Right renal pelvis (tissue), 4 donors: ENCODE measurements around the gene MAP2K7. TPM values are rescaled to one million over a fixed set of nuclear protein-coding genes. Genes with fewer than 3 reads are reported as not detected.

ENCODE experiments used
- DNase-seq, 4 donors: peaks; one replicate each; pipeline ENCODE4 v3.0.0-alpha.2; 2013; ENCODE audit warnings: low read depth in 4 of 4, low spot score in 3 of 4, missing footprints in 1 of 4
- polyA plus RNA-seq, 4 donors: library from polyadenylated mRNA; unstranded; fragments of 120-200 nt; gene quantifications; one replicate each; pipeline ENCODE4 v1.2.1, GENCODE V29; 2013; ENCODE audit not compliant: insufficient read length in 4 of 4

The MAP2K7 gene
- polyA plus RNA-seq, 4 donors: 25.9 to 35.8 (median 26.2) TPM

DNA sequence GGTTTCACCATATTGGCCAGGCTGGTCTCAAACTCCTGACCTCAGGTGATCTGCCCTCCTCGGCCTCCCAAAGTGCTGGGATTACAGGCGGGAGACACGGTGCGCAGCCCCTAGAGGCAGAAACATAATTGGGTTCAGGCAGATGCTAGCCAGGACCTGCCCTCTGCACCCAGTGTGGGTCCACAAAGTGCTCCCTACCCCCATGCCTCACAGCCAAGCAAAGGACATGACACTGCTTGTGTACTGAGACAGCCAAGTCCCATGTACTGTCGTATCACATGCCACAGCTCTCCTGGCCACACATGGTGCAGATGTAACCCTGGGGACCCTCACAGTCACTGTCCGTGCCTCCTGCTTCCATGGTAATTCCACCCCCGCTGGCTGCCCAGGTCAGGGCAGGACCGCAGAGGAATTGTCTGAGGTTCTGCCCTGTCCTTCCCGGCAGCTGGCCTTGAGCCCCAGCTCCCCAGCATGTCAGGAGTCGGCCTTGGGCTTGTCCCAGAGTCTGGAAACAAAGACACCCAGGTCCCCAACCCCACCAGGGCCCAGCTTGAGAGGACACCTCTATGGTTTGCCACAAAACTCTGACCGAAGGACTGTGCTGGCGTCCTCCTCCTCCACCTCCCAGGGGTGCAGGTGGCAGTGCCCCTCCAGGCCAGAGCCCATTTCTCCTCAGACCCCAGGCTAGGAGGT is 37.1 kb upstream of the MAP2K7 start:
- DNase-seq: no peak

DNA sequence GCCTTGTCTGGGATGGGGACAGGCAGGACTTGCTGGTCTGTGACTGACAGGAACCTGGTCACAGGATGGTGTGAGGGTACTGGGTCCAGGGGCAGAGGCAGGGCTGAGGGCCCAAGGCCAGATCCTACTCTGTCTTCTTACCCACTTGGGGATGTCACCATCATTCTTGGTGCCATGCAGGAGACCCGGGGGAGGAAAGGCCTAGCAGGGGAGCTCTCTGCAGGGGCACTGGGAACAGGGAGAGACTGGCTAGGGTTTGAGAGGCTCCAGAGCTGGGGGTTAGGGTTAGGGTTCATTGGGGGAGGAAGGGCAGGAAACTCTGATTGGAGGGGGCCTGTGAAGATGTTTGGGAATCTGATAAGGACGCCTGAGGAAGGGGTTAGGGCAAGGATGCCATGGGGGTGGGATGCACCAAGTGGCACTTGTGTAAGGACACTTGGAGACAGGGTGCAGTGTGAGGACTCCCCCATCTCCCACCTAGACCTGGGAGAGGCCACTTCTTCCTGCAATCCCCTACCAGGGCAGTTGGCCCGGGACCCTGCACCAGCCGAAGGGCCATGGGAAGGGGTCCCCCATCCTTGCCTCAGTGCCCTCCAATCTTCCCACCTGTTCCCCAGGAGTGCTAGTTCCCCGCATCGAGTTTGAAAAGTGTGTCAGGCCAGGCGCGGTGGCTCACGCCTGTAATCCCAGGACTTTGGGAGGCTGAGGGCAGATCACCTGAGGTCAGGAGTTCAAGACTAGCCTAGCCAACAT is 36.4 kb upstream of the MAP2K7 start:
- DNase-seq: no peak

DNA sequence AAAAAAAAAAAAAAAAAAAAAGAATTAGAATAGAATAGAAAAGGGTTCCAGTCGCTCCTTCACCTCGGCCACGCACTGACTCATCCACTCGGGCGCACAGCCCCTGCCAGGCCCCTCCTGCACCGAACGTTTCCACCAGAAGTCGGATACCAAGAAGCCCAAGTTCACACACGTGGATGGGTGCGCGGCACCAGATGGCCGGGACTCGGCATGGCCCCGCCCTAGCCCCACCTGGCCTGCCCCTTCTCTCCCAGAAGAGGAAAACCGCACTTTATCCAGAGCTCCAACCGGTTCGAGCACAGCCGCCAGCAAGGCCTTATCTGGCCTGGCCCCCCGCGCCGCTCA is 35.4 kb upstream of the MAP2K7 start:
- DNase-seq: no peak

GRCh38 chr19:7868671-7869452 is 34.8 kb upstream of the MAP2K7 start:
- no peak for DNase-seq

GRCh38 chr19:7869453-7869909 is 34.2 kb upstream of the MAP2K7 start:
- no peak for DNase-seq

DNA sequence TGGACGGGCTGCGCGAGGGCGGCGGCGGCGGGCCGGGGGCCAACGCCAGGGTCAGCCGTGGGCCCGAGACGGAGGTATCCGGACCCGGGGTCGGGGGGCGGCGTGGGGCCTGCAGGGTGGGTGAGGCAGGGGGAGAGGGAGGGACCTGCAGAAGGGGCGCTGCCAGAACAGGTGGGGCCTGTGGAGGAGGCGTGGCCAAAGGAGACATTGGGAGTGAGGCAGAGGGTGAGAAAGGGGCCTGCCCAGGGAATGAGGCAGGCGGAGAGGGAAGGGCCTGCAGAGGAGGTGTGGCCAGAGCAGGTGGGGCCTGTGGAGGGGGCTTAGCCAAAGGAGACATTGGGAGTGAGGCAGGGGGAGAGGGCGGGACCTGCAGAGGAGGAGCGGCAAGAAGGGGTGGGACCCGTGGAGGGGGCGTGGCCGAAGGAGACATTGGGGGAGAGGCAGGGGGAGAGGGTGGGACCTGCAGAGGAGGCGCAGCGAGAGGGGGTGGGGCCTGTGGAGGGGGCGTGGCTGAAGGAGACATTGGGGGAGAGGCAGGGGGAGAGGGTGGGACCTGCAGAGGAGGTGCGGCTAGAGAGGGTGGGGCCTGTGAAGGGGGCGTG is 33.7 kb upstream of the MAP2K7 start:
- DNase-seq: no peak

DNA sequence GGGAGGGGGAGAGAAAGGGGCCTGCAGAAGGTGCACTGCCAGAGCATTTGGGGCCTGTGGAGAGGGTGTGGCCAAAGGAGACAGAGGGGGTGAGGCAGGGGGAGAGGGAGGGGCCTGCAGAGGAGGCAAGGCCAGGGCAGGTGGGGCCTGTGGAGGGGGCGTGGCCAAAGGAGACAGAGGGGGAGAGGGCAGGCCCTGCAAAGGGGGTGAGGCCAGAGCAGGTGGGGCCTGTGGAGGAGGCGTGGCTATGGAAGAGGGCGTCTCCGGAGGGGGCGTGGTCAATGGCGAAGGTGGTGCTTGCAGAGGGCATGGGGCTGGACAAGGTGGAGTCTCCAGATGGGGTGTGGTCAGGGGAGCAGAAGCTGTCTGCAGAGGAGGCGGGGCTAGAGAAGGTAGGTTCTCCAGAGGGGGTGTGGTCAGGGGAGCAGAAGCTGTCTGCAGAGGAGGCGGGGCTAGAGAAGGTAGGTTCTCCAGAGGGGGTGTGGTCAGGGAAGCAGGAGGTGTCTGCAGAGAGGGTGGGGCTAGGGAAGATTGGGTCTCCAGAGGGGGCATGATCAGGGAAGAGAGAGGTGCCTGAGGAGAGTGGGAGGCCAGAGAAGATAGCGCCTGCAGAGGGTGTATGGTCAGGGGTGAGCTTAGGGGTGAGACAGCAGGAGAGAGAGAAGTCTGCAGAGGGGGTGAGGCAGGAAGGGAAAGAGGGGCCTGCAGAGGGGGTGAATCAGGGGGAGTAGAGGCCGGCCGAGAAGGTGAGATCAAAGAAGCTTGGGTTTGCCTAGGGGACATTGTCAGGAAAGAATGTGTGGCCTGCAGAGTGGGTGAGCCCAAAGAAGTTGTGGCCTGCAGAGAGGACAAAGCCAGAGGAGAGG is 32.9 kb upstream of the MAP2K7 start:
- DNase-seq: no peak

DNA sequence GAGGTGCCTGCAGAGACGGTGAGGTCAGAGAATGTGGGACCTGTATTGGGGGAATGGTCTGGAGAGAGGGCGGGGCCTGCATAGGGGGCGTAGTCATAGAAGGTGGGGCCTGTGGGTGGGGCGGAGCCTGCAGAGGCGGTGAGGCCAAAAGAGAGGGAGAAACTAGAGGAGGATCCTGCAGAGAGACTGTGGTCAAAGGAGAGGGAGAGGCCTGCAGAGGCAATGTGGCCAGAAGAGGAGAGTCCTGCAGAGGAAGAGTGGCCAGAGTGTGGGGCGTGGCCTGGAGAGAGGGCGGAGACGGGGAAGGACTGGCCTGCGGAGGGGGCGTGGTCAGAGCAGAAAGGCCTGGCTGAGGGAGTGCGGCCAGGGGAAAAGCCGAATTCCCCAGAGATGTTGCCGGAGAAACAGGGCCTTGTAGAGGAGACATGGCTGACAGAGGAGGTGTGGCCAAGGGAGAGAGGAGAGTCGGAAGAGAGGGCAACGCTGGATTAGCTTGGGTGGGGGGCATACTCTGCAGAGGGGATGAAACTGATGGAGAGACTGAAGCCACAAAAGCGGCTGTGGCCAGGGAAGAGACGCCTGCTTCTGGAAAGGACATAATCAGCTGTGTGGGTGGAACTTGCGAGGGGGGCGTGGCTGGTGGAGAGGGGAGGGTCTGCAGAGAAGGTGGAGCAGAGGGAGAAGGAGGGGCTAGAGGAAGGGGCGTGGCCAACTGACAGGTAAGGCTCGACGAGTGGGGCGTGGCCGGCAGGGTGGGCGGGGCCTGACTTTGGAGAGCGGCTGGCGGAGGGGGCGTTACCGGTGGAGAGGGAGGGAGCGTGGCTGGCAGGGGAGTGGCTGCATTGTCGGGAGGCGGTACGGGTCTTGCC is 32.0 kb upstream of the MAP2K7 start:
- no peak for DNase-seq

DNA sequence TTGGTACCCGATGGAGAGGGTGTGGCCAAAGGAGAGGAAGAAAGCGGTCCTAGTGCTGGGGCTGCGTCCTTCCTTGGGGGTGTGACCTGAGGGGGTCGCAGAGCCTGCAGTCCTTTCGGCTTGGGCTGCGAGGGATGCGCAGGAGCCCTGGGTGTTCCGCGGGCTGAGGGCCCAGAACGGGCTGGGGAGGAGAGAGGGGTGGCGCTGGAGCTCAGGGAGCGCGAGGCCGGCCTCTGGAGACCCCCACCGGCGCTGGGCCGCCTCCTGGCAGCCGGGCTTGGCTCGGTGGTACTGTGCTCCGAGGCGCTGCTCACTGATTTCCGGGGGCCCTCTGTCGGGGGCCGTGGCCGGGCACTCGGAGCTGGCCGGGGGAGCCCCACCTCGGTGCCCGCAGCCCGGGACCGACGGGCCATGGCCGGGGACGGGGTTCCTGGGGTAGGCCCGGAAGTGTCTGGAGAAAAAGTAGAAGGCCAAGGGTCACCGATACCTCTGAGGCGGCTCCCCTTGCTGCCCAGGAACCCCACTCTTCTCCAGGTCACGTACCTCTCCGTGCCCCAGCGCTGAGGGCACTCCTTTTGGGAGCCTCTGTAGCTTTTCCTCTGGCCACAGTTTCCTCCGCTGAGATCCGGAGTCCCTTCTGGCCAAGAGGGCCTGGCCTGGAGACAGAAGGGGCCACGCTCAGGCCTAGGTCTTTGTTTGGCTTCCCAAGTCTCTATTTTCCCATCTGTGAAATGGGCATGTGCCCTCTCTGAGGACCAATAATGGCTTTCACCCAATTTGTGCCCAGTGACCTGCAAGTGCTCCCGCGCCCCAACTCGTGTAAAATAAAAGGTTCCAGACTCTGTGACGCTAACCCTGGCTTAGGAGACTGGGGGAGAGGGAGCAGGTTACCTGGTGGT is 31.1 kb upstream of the MAP2K7 start:
- DNase-seq: no peak

DNA sequence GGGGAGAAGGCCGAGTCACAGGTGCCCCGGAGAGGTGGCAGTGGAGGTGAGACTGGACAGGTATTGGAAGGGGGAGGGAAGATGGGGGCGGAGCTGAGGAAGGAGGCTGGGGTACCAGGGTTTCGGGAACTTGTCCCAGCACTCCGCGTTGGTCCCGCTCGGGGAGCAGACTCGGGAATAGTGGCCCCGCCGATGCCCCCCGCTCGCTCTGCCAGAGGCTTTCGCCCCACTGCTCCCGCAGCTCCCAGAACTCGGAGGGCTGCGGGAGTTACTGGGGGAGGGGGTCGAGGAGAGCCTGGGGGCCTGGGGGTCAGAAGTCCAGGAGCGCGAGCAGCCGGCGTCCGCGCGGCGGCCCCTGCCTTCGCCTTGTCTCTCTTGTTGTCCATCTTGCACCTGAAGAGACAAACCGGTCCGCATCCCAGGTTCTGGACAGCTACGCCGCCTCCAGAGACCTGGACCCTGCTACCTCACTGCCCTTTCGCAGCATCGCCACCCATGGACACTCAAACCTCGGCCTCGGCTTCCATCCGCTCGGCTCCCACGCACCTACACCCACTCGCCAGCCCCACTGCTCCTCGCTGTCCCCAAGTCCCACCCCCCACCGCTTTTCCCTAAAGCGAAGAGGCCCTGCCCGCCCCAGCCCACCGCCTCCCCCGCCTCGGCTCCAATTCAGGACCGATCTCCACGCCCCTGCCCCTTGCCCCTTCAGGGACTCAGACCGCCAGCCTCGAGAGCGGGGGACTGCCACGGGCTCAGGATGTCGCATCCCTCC is 30.2 kb upstream of the MAP2K7 start:
- no peak for DNase-seq

GRCh38 chr19:7874076-7874896 is 29.4 kb upstream of the MAP2K7 start, which contains the start of gene PRR36:
TSS of gene PRR36 (minus strand) at chr19:7874390. CDS start at chr19:7873689, 701 bp downstream.
- DNase-seq: no peak

DNA sequence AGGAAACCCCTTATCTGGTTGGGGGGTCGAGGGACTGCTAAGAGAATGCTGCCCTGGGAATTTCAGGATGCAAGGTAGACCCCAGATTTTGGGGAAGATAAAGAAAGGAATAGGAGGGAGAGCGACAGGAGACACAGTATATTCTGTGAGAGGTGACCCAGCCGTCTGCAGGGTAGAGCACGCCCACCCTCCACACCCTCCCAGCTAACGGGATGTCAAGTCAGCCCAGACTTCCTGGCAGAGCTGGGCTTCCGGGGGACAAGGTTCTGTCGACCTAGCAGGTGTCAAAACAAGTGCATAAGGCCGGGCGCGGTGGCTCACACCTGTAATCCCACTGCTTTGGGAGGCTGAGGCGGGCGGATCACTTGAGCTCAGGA is 28.8 kb upstream of the MAP2K7 start:
- no peak for DNase-seq

DNA sequence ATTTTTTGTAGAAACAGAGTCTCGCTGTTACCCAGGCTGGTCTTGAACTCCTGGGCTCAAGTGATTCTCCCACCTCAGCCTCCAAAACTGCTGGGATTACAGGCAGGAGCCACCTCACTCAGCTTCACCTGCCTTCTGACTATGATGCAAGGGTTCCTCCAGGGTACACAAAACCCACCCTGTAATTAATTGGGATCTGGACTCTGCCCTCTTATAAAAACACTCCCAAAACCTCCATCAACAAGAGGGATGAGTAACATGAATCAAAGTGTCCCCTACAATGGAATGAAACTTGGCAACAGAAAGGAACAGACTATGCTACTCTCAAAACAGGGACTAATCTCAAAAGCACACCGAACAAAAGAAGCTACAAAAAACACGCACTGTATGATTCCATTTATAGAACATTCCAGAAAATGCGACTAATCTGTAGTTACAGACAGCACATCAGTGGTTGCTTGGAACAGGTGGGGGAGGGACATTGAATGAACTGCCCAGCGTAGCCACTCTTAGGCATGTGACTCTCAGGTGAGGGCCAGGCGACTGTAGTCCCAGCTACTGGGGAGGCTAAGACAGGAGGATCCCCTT is 26.3 kb upstream of the MAP2K7 start:
- no peak for DNase-seq

DNA sequence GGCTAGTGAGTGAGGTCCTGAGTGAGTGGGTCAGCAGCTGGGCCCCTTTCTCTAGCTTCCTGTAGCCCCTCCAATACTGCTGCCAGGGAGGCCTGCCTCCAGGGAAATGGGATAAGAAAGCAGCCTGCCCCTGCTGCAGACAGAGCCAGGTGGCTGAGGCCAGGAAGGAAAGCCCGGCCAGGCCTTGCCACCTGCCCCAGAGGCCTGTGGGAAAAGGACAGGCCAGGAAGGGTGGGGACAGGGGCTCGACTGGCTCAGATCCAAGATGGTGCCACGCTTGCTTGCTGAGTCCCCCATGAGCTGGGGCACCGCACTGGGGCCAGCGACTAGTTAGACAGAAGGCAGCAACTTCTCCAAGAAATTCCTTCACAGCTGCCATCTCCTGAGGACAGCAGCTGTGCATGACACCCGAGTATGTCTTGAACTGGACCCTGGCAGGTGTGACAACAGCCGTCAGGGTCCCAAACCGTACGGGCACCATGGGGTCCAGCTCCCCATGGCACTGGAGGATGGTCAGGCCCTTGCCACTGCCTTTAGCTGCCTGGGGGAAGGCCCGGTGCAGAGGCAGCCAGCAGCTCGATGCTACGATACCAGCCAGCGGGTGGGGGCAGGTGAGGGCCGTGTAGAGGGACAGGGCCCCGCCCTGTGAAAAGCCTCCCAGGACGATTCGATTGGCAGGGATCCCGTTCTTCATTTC is 24.4 kb upstream of the MAP2K7 start:
- DNase-seq: no peak

DNA sequence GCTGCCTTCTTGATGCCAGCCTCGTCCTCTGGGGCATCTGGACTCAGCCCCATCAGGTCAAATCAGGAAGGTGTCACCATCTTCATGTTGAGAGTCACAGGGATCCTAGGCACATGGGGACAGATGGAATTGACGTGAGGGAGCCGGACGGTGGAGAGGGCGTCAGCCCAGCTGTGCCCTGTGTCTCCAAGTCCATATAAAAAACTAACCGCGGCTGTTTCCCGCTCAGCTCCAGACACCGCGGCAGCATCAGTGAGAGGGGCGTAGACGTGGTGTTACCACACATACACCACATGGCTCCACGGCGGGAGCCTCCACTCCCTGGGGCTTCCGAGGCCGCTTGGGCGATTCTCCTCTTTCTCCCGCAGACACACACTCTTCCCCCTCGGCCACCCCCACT is 23.8 kb upstream of the MAP2K7 start:
- no peak for DNase-seq

GRCh38 chr19:7881910-7882309 is 21.8 kb upstream of the MAP2K7 start:
- no peak for DNase-seq
